GM12892 (cell line): ENCODE data around the gene TENT5C.

Experiments used
- POLR2A ChIP-seq: IDR thresholded peaks from 2 replicates; pipeline ENCODE4 v1.6.1; 2011; ENCODE audit warnings: low read depth, low read length, control low read depth
- POLR2AphosphoS5 ChIP-seq: IDR thresholded peaks from 2 replicates; pipeline ENCODE4 v1.6.1; 2011; ENCODE audit warnings: low read depth, low read length, control low read depth

DNA sequence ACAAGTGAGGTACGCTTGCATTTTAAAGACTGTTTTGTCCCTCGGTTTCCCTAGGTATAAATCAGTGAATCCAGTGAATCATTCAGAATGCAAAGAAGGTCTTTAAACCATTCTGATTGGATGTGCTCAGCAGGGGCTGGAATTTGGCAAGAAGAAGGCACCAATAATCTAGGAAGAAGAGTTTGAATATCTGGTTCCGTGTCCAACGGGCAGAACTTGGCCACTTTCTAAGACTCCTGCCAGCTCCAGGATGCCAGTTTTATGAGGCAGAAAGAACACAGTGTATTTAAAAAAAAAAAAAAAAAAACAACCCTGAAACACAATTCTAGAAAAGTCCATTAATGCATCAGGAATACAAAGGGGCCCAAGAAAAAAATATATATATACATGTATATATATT is 3.0 kb upstream of the TENT5C start:
- TF ChIP-seq POLR2A (no peak), POLR2AphosphoS5 (no peak)
